Fibroblast of lung (primary cell): ENCODE measurements around the gene RIPOR3. TPM values are rescaled to one million over a fixed set of nuclear protein-coding genes. Genes with fewer than 3 reads are reported as not detected.
A peak's percentile ranks its signal among the peaks of the same experiment; 100 is the strongest.

ENCODE experiments used
- DNase-seq, 2 donors: peaks; one replicate each; pipeline versions ENCODE4 v3.0.0 to v3.0.0-alpha.2; 2010; ENCODE audit warnings: low read depth in 2 of 2
- H2AFZ ChIP-seq: 2 replicates; pipeline ENCODE4 v1.5.1; 2012; ENCODE audit warnings: low read length, control low read depth, inconsistent platforms
- H3K27ac ChIP-seq: 2 replicates; pipeline ENCODE4 v1.5.1; 2011; ENCODE audit warnings: low read length, control low read depth; ENCODE audit not compliant: insufficient read depth
- H3K27me3 ChIP-seq: 2 replicates; pipeline ENCODE4 v1.5.1; 2011; ENCODE audit warnings: mild to moderate bottlenecking, low read length; ENCODE audit not compliant: control insufficient read depth, insufficient read depth
- H3K36me3 ChIP-seq: 2 replicates; pipeline ENCODE4 v1.5.1; 2011; ENCODE audit warnings: low read length; ENCODE audit not compliant: control insufficient read depth, insufficient read depth
- H3K4me1 ChIP-seq: 2 replicates; pipeline ENCODE4 v1.5.1; 2011; ENCODE audit warnings: low read length; ENCODE audit not compliant: control insufficient read depth, insufficient read depth; ENCODE audit errors: extremely low read depth
- H3K4me2 ChIP-seq: 2 replicates; pipeline ENCODE4 v1.5.1; 2011; ENCODE audit warnings: low read length, control low read depth; ENCODE audit not compliant: insufficient read depth; ENCODE audit errors: extremely low read depth
- H3K4me3 ChIP-seq, 4 experiments: fragments of 200-600 bp in 1 of 4; sonication (generic) in 1 of 4; replicated peaks in 1 of 4; 2 replicates each; pipeline ENCODE4 v1.5.1; 2011 to 2016; ENCODE audit warnings: low read length in 4 of 4, low read depth in 3 of 4, mild to moderate bottlenecking in 3 of 4, control low read depth in 2 of 4, inconsistent platforms in 1 of 4, mixed read lengths in 1 of 4; ENCODE audit not compliant: insufficient read depth in 1 of 4; ENCODE audit errors: control extremely low read depth in 1 of 4
- H3K79me2 ChIP-seq: 2 replicates; pipeline ENCODE4 v1.5.1; 2012; ENCODE audit warnings: mild to moderate bottlenecking, low read length, inconsistent platforms; ENCODE audit not compliant: control insufficient read depth, insufficient read depth
- H3K9ac ChIP-seq: 2 replicates; pipeline ENCODE4 v1.5.1; 2011; ENCODE audit warnings: mild to moderate bottlenecking, low read length, control low read depth; ENCODE audit not compliant: insufficient read depth
- H3K9me3 ChIP-seq: 2 replicates; pipeline ENCODE4 v1.5.1; 2012; ENCODE audit warnings: low read depth, low read length; ENCODE audit not compliant: control insufficient read depth, insufficient read depth
- H4K20me1 ChIP-seq: 2 replicates; pipeline ENCODE4 v1.5.1; 2011; ENCODE audit warnings: low read length; ENCODE audit not compliant: control insufficient read depth, insufficient read depth; ENCODE audit errors: extremely low read depth
- CTCF ChIP-seq, 2 donors: IDR thresholded peaks in 1 of 2; conservative IDR thresholded peaks in 1 of 2; 1 replicate in 1 of 2; 2 replicates in 1 of 2; pipeline ENCODE4 v1.5.1; 2011 to 2012; ENCODE audit warnings: low read length in 2 of 2, control low read depth in 1 of 2, inconsistent platforms in 1 of 2, low read depth in 1 of 2, mild to moderate bottlenecking in 1 of 2
- EZH2 ChIP-seq: IDR thresholded peaks from 2 replicates; pipeline ENCODE4 v1.5.1; 2012; ENCODE audit warnings: low read length, control low read depth, mild to moderate bottlenecking; ENCODE audit errors: missing control alignments
- polyA plus RNA-seq, 2 donors: library from polyadenylated mRNA; depleted of rRNA in 1 of 2; stranded (reverse) in 1 of 2; unstranded in 1 of 2; fragments of >200 nt; gene quantifications; 2 replicates each; pipeline ENCODE4 v1.2.1, GENCODE V29; 2011 to 2012; ENCODE audit warnings: missing spikeins in 1 of 2
- total RNA-seq: library from RNA; depleted of rRNA; stranded (reverse); fragments of >200 nt; gene quantifications from 2 replicates; pipeline ENCODE4 v1.2.1, GENCODE V29; 2014

Gene RIPOR3
- total and polyA plus RNA-seq, 2 donors (not counting 1 experiment from before 2014, with no cell fraction given) = 2.0 to 4.1 TPM

GRCh38 chr20:50722424-50723155, 31.2 kb upstream of the RIPOR3 start:
- TF ChIP-seq CTCF (conservative IDR thresholded peaks at IDR 0.05 in 1 of 2, IDR thresholded peaks at IDR 0.05 in 1 of 2; ENCODE audit: low read depth in 1 of 2, low read length in 2 of 2) (no peak), EZH2 (no peak)
- no peaks in the 10 kb centered on the region for H3K79me2 ChIP-seq
- no peaks in the 10 kb centered on the region for H4K20me1 ChIP-seq
- H3K27me3 ChIP-seq = no peaks in the 10 kb centered on the region
- no peaks in the 10 kb centered on the region for H3K36me3 ChIP-seq
- no peak overlapping the region for H3K27ac ChIP-seq
- no peak overlapping the region for H2AFZ ChIP-seq
- peaks cover 4% of the 10 kb centered on the region for H3K4me1 ChIP-seq
- H3K9ac ChIP-seq = no peak overlapping the region
- DNase-seq = no peak
- no peak overlapping the region for H3K4me2 ChIP-seq
- H3K4me3 ChIP-seq = no peak overlapping the region
- H3K9me3 ChIP-seq = no peaks in the 10 kb centered on the region

GRCh38 chr20:50721881-50722281, 30.5 kb upstream of the RIPOR3 start:
- no peaks in the 10 kb centered on the region for H3K27me3 ChIP-seq
- no peaks in the 10 kb centered on the region for H3K36me3 ChIP-seq
- H3K27ac ChIP-seq = no peak overlapping the region
- peaks cover 4% of the 10 kb centered on the region for H3K4me1 ChIP-seq
- TF ChIP-seq CTCF (conservative IDR thresholded peaks at IDR 0.05 in 1 of 2, IDR thresholded peaks at IDR 0.05 in 1 of 2; ENCODE audit: low read depth in 1 of 2, low read length in 2 of 2) (no peak), EZH2 (no peak)
- no peak overlapping the region for H3K4me3 ChIP-seq
- H3K9ac ChIP-seq = no peak overlapping the region
- H4K20me1 ChIP-seq = no peaks in the 10 kb centered on the region
- H3K79me2 ChIP-seq = no peaks in the 10 kb centered on the region
- peak overlapping the region; percentile 48 for H2AFZ ChIP-seq
- no peak for DNase-seq
- H3K4me2 ChIP-seq = no peak overlapping the region
- H3K9me3 ChIP-seq = no peaks in the 10 kb centered on the region

- no peak overlapping the region for H3K9ac ChIP-seq
- H3K4me1 ChIP-seq = peaks cover 4% of the 10 kb centered on the region
- no peak for TF ChIP-seq EZH2
- no peak for TF ChIP-seq CTCF (conservative IDR thresholded peaks at IDR 0.05 in 1 of 2, IDR thresholded peaks at IDR 0.05 in 1 of 2; ENCODE audit: low read depth in 1 of 2, low read length in 2 of 2)
- H3K4me3 ChIP-seq = no peak overlapping the region
- DNase-seq = no peak
- no peak overlapping the region for H3K4me2 ChIP-seq
- no peaks in the 10 kb centered on the region for H3K36me3 ChIP-seq
- H3K27ac ChIP-seq = no peak overlapping the region
- H3K27me3 ChIP-seq = no peaks in the 10 kb centered on the region
- H2AFZ ChIP-seq = no peak overlapping the region
- H3K79me2 ChIP-seq = no peaks in the 10 kb centered on the region
- H4K20me1 ChIP-seq = no peaks in the 10 kb centered on the region
- no peaks in the 10 kb centered on the region for H3K9me3 ChIP-seq
Measured at GRCh38 chr20:50720582-50720981, 29.2 kb upstream of the RIPOR3 start.
